Stimulated activated CD4-positive, alpha-beta T cell treated with anti-CD3 and anti-CD28 coated beads, TNF-alpha, amount 100 ng/mL, for 1 hour (primary cell): ENCODE results near the gene GNAS.

Experiments
- DNase-seq, 3 donors: peaks; one replicate each; pipeline ENCODE4 v3.0.0-alpha.2; 2020; ENCODE audit warnings: low read depth in 3 of 3, low spot score in 1 of 3

Gene GNAS

DNA sequence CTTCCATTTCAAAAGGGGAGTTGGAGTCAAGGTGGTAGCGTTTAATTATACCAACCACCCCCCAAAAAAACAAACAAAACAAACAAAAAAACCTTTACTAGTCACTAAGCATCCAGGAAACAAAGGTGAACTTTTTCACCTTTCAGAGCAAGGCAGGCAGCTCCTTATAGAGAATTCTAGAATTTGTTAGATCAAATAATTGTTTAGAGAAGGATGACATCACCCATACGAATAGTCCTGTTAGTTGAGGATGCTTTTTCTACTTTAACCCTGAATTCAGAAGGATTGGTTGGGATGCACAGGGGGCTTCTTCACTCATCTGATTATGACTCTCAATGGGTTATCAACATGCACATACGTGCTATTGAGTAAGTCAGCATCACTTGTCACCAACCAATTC is 44.3 kb downstream of the GNAS start:
- no peak for DNase-seq

DNA sequence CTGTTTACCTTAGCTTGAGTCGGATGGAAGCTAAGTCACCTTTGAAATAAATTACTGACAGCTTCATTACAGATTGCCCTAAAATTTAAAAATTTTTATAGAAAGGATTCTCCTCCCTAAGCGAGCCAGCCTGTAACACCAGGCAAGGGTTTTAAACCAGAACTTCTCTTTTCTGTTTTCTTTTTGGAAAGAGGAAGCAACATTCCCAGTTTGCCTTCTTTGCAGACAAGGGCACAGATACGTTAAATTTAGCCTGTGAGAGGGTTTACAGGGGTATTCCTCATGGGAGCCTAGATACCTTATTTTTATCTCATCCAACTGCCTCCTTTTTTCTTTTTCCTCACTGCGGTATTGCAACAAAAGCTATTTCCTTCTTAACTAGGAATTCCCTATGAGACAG is 45.0 kb downstream of the GNAS start:
- no peak for DNase-seq

DNA sequence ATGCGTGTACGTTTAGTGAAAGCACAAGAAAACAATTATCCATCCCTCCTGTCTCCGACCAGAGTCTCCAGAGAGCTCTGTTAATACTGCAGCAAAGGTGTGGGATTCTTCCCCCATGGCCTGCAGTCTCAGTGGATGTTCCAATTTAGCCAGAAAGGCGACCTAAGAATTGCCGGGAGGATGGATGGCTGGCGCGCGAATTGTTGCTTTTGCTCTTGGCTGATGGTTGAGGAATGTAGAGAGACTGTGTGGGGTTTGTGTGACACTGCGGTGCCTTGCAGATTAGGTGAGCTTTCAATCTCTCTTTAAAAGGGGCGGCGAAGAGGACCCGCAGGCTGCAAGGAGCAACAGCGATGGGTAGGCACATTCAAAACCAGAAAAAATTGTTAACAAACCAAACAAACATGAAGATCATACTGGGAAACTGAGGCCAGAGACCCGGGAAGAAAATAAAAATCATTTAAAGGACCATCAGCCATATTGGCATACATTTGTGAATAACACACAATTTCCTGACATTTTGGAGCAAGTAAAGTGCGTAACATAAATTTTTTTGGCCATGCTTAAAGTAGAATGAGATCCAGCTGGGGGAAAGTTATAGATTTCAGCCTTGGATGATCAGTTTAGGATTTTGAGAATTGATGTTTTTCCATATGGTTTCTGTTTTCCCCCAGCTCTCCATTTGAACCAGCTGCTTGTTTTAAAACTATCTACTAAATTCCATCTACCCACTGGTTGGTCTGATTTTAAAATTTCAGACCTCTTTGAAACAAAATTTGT is 46.3 kb downstream of the GNAS start:
- DNase-seq = no peak

DNA sequence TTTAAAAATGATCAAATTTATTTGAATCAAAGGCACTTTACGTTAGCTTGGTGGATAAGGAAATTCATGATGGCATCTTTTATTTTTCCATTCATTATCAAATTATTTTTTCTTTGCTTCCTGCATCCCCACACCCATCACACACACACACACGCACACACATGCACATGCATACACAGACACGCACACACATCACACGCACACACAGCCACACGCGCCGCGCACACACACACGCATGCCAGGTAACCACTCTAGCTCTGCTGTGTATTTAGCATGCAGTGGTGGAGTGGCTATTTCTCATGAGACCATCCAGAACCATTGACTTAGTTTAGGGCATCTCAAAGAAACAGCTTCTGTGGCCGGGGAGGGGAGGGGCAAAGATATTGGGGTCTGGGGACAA is 47.0 kb downstream of the GNAS start:
- DNase-seq = no peak

DNA sequence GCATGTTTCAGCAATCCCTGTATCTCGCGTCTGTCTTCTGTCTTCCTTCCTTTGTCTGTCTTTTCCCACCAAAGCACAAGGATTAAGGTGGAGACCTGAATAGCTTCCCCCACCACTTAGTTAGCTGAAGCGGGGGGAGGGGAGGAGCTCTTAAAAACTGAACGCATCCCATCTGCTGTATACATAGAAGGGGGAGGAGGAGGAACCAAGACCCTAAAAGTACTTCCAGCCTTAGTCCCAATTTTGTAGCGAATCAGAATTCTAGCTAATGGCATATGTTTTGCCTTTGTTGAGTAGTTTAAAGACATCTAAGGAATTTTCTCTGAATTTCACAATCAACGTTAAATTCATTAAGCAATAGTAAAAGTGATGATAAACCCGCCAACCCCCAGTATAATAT is 47.9 kb downstream of the GNAS start:
- DNase-seq = no peak

DNA sequence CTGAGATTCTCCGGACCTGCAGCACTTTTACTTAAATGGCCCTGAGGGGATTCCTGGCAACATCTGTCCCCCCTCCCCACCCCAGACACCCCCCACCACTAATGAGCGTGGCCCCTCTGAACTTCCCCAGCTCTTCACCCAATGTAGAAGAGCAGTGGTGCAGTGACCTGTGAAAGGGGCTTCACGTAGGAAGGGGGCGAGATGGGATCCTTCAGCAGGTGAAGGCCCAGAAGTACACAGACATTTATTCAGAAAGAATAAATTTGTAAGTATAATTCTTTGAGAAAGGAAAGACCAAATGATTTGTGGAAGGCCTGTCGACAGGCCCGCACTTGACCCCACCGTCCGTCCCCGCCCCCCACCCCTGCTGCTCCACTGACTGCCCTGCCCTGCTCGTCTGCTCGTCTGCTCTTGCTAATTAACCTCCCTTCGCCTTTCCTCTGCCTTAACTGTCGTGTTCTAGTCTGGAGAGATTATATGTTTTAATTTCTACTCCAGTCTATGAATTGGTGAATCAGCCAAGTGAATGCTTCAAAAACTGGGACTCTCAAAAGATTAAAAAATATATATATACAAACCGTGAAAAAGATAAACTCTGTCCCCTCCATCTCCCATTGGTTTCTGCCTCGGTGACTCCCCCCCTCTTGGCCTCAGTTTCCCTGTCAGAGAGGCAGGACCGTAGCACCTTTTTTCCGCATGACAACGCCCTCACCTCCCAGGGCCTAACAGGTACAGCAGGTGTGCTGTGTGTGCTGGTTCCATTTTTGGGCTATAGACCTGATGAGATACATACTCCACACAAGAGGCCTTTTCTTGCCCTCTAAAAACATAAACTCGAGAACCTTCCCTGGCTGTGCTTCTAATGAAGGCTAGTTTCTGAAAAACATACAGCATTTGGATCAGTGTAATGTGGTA is 49.2 kb downstream of the GNAS start:
- no peak for DNase-seq

DNA sequence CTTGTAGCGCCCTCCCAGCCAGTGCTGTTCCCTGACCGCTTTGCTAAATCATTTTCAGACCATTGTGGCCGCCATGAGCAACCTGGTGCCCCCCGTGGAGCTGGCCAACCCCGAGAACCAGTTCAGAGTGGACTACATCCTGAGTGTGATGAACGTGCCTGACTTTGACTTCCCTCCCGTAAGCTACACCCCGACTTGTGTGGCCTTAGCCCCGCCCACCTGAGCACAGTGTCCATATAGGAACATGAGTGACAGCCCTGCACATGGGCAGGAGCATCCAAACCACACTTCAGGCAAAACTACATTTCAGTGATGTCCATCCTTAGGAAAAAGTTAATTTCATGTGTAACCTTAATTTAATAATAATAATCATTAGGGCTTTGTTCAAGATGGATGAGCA is 51.1 kb downstream of the GNAS start:
- no peak for DNase-seq

DNA sequence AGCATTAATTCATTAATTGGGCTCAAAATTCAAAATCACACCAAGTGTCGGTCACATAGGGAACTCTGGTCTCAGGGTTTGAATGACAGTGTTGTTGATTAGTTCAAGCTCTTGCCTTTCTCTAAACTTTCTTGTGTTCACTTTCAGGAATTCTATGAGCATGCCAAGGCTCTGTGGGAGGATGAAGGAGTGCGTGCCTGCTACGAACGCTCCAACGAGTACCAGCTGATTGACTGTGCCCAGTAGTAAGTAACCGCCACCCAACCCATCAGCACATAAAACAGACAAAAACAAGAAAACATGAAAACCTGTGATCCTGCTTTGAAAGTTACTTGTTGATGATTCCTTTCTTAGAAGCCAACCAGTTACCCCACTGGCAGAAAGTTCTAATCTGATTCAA is 52.7 kb downstream of the GNAS start:
- no peak for DNase-seq

DNA sequence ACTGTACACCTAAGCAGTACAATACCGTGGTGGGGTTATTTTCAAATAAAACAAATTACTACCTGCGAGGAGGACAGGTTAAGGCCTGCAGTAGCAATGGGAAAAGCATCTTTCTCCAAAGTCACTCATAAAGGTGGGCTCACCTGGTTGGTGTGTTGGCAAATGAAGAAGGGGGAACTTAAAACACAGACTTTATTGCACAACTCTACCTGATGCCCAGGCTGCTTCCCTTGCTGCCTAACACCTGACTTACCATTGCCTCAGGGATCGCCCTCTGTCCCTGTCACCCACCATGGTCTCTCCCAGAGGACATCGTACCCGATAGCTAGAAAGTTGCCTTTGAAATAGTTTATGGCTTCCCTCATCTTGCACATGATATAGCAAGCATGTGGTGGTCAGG is 53.6 kb downstream of the GNAS start:
- DNase-seq = no peak

DNA sequence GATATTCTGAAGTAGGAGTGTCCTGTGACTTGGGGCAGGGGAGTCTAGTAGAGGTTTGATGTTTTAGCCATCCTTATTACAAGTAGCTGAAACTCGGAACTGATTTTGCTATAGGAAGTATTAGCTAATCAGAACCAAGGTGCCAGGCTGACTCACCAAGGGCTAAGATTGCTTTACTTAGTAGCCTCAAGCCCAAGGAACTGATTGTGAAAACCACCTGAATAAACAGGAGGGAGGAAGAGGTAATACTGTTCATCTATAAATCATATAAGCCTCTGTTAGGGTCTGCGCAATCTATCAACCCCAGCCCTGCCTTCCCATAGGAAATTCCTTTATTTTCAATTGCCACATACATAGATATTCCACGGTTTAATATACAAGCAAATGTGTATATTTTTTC is 54.4 kb downstream of the GNAS start:
- DNase-seq = no peak

DNA sequence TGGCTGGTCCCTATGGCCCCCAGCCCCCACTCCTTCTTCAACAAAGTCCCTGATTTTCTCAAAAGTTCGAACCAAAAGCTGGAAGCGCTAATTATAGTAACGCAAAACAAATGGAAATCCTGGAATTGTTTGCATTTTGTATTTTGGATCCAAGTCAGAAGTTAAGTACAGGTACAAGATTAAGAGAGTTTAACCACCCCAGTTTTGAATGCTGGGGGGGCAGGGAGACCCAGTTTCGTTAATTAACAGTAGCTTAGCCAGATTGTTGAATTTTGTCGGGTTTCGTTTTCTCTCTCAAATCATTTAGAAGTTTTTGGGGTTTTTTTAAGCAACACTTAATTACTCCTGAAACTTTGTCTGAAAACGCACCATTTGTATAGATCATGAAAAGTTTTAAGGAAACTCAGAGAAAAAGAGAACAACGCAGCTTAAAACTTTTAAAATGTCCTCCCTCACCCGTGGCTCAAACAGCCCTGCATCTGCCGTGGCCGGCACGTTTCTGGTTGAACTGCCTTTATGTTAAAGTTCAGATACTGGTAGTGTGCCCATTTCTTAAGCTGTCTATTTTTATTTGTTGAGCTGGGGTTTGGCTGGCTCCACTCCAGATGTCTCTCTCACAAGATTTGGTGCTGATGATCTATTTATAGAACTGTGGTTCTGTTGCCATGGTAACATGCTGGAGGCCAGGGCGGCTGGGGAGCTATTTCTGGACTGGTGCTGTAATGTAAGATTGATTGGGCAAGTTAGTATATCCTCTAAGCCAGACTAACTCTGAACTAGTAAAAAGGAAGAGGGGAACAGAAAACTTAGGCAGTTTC is 55.0 kb downstream of the GNAS start:
- DNase-seq = peak in 1 of 3 donors; percentile 21

DNA sequence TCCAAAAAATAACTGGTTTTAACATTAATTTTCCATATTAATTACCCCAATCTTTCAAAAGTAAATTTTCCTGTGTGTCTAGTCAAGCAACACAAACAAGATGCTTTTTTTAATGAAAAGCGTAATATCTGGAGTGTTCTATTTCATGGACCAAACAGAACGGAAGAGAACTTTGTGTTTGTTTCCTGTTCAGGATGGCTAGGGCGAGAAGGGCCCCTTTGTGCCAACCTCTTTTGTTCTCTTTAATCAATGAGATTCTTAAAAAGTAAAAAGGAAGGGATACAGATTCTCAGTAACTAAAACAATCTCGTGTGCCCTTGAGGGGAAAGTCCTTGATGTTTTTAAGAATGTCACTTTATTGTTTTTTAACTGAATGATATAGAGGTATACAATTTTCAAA is 55.7 kb downstream of the GNAS start:
- no peak for DNase-seq

DNA sequence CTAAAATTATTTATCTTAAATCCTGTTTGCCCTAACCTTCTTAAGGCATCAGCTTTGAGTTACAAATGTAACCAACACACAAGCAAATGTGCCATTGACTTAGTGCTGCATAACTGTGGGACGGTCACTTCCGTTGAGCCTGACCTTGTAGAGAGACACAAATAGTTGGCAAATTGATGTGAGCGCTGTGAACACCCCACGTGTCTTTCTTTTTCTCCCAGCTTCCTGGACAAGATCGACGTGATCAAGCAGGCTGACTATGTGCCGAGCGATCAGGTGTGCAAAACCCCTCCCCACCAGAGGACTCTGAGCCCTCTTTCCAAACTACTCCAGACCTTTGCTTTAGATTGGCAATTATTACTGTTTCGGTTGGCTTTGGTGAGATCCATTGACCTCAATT is 56.4 kb downstream of the GNAS start:
- DNase-seq = no peak

DNA sequence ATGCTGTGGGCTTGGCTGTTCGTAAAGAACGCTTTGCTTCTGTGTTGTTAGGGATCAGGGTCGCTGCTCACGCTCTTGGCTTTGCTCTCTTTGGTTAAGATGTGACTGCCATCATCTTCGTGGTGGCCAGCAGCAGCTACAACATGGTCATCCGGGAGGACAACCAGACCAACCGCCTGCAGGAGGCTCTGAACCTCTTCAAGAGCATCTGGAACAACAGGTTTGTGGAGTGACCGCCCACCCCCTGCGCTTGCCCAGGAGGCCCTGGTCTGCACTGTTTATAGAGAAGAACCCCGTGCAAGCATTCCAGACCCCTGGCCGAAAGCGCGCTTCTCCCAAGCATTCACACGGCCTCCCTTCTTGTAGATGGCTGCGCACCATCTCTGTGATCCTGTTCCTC is 57.1 kb downstream of the GNAS start:
- no peak for DNase-seq

DNA sequence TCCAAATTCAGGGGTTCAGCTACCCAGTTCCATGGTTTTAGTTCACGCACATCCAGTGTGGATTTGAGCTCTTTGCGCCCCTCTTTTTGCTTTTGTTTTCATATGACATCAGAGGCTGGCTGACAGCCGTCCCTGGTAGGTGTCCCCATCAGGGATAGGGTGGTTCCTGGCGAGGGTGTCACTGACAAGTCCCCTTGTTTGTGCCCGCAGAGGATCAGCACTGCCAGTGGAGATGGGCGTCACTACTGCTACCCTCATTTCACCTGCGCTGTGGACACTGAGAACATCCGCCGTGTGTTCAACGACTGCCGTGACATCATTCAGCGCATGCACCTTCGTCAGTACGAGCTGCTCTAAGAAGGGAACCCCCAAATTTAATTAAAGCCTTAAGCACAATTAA is 58.0 kb downstream of the GNAS start:
- no peak for DNase-seq

DNA sequence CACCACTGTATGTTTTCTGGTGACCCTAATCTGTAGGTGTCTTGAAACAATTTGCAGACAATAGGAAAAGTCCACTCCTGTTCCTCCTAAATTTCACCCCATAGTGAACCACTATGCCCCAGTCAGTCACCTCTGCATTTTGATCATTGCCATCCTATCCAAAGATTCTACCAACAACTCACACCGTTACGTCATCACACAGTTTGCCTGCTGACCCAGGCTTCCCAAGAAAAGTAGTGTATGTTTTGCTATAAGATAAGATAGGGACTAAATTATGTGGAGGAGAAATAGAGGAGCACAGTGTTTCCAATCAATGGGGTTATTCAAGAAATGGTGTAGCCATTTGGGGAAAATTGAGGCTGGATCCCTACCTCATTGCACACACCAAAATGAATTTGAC is 58.8 kb downstream of the GNAS start:
- no peak for DNase-seq

DNA sequence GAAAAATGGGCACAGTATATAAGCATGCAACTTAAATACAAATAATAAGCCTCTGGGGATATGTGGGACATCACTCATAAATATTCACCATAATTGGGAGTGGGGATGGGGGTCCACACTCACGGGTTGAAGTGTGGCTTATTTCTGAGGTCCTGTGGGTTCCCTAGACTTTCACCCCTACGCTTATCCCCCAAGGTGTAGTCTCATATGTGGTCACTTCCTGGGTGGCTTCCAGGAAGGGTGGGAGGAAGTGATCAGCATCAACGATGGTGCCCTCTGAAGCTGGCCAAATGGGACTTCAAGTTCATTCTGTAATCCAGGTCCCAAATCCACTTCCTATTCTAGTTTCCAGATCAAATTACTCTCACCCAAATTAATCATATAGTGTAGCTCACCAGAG is 59.5 kb downstream of the GNAS start:
- no peak for DNase-seq

DNA sequence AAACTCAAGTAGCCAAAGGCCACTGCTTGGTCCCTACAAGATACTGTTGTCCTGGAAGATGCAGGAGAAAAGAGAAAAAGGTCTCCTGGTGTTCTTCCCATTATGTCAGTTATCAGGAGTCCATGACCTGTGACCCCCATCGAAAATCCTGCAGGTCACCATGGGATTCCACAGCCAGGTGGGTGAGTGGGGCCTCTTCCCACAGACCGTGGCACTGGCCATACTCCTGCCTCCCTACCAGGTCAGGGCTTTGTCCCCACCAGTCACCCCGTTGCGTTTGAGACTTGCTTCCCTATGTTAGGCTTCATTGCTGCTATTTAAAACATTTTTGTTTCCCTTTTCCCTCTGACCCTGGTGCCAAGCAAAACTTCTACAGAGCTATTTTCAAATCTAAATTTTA is 60.6 kb downstream of the GNAS start:
- DNase-seq = no peak

DNA sequence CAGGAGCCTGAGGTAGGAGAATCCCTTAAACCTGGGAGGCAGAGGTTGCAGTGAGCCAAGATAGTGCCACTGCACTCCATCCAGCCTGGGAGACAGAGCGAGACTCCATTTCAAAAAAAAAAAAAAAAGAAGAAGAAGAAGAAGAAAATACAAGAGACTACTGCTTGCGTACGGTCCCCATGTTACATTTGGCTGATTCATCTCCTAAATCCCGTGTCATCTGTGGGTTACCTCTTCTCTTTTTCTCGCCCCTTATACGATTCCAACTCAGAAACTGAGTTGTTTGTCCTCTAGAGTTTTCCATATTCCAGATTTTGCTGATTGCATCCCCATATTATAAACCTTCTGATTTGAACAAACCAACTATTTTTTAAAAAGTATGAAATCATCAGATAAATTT is 66.1 kb downstream of the GNAS start:
- no peak for DNase-seq

DNA sequence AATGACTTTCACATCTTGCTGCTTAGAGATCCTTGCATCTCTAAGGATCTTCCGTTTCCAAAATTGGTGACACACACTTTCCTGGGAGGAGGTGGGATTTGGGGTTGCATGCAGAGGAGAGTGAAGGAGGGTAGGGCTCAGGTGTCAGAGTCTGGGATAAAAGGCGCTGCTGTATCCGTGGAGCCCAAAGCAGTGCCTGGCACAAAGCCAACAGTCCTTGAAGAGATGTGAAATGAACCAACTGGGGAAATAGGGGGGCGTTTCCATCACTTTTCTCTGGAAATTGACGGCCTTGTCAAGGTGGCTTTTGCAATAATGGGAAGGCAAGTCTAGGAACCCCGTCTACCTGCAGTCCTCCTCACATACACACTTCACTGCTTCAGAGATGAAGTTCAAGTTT is 69.0 kb downstream of the GNAS start:
- no peak for DNase-seq

DNA sequence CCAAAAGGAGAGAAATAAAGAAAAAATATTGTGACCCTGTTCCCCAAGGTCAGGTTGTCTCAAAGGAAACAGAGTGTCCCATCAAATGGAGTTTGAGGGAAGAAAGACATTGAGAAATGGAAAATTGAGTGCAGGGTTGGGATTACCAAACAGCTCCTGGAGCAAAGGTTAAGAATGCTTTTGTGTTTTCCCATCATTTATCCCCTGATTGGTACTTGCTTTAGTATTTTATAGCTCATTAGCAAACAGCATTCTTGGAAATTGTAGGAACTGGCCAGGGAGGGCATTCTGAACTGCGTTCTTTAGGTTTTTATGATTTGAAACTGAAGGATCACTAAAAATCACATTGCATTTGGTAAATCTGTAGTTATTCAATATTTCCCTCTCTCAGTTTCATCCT is 69.5 kb downstream of the GNAS start:
- DNase-seq = no peak
